Measurements from ENCODE around the gene THOC6.
"Not testable (repeated sequence)": the region's sequence is repeated elsewhere in the genome, so short reads cannot be mapped to it uniquely, and the experiment has no call there.

Gene THOC6

DNA sequence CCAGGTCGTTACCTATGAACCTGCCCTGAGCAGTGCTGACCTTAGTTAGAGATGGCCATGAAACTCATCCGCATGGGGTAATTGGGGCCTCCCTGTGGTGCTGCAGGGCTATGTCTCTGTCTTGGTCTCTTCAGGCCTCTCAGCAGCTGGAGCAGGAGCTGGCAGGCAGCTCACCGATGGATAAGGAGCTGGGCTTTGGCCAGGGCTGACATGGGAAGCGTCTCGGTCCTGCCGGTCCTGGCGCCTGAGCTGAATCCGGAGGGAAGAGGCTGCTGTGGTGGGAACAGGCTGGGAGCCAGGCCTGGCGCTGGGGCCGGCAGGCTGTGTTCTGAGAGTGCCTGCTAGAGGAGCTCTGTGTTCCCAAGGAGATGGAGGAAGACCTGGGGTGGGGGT lies 51.7 kb downstream of the THOC6 start:
- H3K4me3 ChIP-seq (ENCODE audit: low read length): no peak overlapping the region

DNA sequence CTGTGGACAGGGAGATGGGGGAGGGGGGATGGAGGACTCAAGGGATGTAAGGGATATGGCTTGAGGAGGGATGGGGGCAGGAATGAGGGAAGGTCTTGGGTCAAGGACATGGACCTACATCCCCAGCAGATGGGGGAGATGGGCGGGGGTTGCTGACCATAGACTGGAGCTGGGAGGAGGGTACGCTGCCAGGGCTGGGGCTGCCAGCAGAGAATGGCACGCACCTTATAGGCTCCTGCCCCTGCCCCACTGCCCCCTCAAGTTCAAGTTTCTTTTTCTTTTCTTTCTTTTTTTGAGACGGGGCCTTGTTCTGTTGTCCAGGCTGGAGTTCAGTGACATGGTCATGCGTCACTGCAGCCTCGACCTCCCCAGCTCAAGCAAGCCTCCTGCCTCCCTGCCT lies 52.1 kb downstream of the THOC6 start:
- not testable (repeated sequence) for DNase-seq (ENCODE audit: low read depth); H3K4me3 ChIP-seq (ENCODE audit: low read length)

More for the DNA sequence above, 51.7 kb downstream of the THOC6 start:
- TF ChIP-seq, protein P1, sequence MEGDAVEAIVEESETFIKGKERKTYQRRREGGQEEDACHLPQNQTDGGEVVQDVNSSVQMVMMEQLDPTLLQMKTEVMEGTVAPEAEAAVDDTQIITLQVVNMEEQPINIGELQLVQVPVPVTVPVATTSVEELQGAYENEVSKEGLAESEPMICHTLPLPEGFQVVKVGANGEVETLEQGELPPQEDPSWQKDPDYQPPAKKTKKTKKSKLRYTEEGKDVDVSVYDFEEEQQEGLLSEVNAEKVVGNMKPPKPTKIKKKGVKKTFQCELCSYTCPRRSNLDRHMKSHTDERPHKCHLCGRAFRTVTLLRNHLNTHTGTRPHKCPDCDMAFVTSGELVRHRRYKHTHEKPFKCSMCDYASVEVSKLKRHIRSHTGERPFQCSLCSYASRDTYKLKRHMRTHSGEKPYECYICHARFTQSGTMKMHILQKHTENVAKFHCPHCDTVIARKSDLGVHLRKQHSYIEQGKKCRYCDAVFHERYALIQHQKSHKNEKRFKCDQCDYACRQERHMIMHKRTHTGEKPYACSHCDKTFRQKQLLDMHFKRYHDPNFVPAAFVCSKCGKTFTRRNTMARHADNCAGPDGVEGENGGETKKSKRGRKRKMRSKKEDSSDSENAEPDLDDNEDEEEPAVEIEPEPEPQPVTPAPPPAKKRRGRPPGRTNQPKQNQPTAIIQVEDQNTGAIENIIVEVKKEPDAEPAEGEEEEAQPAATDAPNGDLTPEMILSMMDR (conservative IDR thresholded peaks at IDR 0.05; ENCODE audit: low read depth, low read length): no peak
- DNase-seq (ENCODE audit: low read depth): no peak

DNA sequence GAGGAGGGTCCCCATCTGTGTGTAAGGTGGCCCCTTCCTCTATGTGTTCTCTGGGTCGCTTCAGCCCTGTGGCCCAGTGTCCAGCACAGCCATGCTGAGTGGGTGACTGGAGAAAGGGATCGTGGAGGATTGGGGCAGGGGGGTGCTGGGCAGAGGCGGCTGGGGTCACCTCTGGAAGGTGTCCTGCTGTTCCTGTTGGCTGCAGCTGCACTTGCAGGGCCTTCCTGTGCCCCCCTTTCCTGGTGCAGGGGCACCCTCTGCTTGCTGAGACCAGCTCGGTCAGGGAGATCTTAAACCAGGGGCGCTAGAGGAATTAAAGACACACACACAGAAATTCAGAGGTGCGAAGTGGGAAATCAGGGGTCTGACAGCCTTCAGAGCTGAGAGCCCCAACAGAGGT lies 52.7 kb downstream of the THOC6 start:
- no peak for DNase-seq (ENCODE audit: low read depth)
- H3K4me3 ChIP-seq (ENCODE audit: low read length): no peak overlapping the region
- TF ChIP-seq, protein P1 (conservative IDR thresholded peaks at IDR 0.05; ENCODE audit: low read depth, low read length): no peak
